T-cell (primary cell): ENCODE data around the gene P4HB. TPM values are rescaled to one million over a fixed set of nuclear protein-coding genes. Genes with fewer than 3 reads are reported as not detected.
A peak's percentile ranks its signal among the peaks of the same experiment; 100 is the strongest.

Source experiments
- ATAC-seq, 4 experiments: fragments of 200-7000 bp in 3 of 4; fragments of 150-1000 bp in 1 of 4; cut with Tn5 transposase; replicated peaks in 1 of 4; 1 replicate in 3 of 4; 2 replicates in 1 of 4; pipeline ENCODE4 v1.10.0; 2021; ENCODE audit warnings: moderate library complexity in 3 of 4, mild to moderate bottlenecking in 2 of 4, moderate number of reproducible peaks in 1 of 4
- CTCF ChIA-PET, 2 donors: fragments of 300-600 bp; sonication (Branson Sonifier 250); formaldehyde crosslinking; loops; one replicate each; lab custom pipeline; 2022; ENCODE audit warnings: antibody characterized with exemption in 2 of 2; lab: Charles Lee
- POLR2A ChIA-PET, 2 donors: fragments of 300-600 bp; sonication (Branson Sonifier 250); formaldehyde crosslinking; loops; one replicate each; lab custom pipeline; 2022; ENCODE audit warnings: antibody characterized with exemption in 2 of 2; lab: Charles Lee
- DNase-seq, 35 experiments: peaks; one replicate each; pipeline versions ENCODE4 v3.0.0 to v3.0.0-alpha.2; 2013 to 2023
- H3K27ac ChIP-seq: one replicate; pipeline ENCODE4 v1.5.1; 2013; ENCODE audit warnings: low read length
- H3K27me3 ChIP-seq, 2 experiments: replicated peaks in 1 of 2; 1 replicate in 1 of 2; 2 replicates in 1 of 2; pipeline versions ENCODE4 v1.6.1 to v1.7.0; 2013; ENCODE audit warnings: low read length in 1 of 2, mixed read lengths in 1 of 2; ENCODE audit not compliant: control insufficient read depth in 2 of 2, insufficient read depth in 2 of 2; ENCODE audit errors: extremely low read depth in 1 of 2
- H3K36me3 ChIP-seq, 2 donors: 1 replicate in 1 of 2; 2 replicates in 1 of 2; pipeline versions ENCODE4 v1.6.1 to v1.7.0; 2013; ENCODE audit warnings: low read length in 1 of 2; ENCODE audit not compliant: control insufficient read depth in 2 of 2, insufficient read depth in 1 of 2; ENCODE audit errors: extremely low read depth in 1 of 2
- H3K4me1 ChIP-seq, 2 experiments: 1 replicate in 1 of 2; 2 replicates in 1 of 2; pipeline versions ENCODE4 v1.6.1 to v1.7.0; 2013; ENCODE audit warnings: low read length in 2 of 2, mixed read lengths in 1 of 2; ENCODE audit not compliant: insufficient read depth in 2 of 2, control insufficient read depth in 1 of 2; ENCODE audit errors: extremely low read depth in 1 of 2
- H3K4me3 ChIP-seq, 2 donors: 1 replicate in 1 of 2; 2 replicates in 1 of 2; pipeline versions ENCODE4 v1.5.1 to v1.7.0; 2013; ENCODE audit warnings: mild to moderate bottlenecking in 2 of 2, low read length in 1 of 2, moderate library complexity in 1 of 2; ENCODE audit not compliant: control insufficient read depth in 1 of 2; ENCODE audit errors: extremely low read depth in 1 of 2
- H3K9me3 ChIP-seq: 2 replicates; pipeline ENCODE4 v1.7.0; 2013
- H3K27ac Mint-ChIP-seq, 2 donors: one replicate each; pipeline ENCODE4 v1.8.0; 2020 to 2021; ENCODE audit warnings: mild to moderate bottlenecking in 2 of 2, mixed read lengths in 2 of 2
- H3K27me3 Mint-ChIP-seq, 2 donors: one replicate each; pipeline ENCODE4 v1.8.0; 2021 to 2022; ENCODE audit warnings: mixed read lengths in 2 of 2
- H3K36me3 Mint-ChIP-seq: one replicate; pipeline ENCODE4 v1.8.0; 2021; ENCODE audit warnings: mixed read lengths
- H3K4me1 Mint-ChIP-seq, 3 donors: one replicate each; pipeline ENCODE4 v1.8.0; 2020 to 2022; ENCODE audit warnings: mixed read lengths in 3 of 3, mild to moderate bottlenecking in 1 of 3
- H3K4me3 Mint-ChIP-seq, 3 donors: one replicate each; pipeline ENCODE4 v1.8.0; 2020 to 2022; ENCODE audit warnings: mild to moderate bottlenecking in 3 of 3, mixed read lengths in 3 of 3, moderate library complexity in 3 of 3
- H3K9me3 Mint-ChIP-seq, 3 donors: one replicate each; pipeline ENCODE4 v1.8.0; 2020 to 2022; ENCODE audit warnings: mixed read lengths in 3 of 3
- WGBS: methylation state at CpG from one replicate; pipeline ENCODE4 v1.1.5; 2013; ENCODE audit warnings: missing lambda C conversion rate; ENCODE audit not compliant: insufficient coverage; 5-methylcytosine and 5-hydroxymethylcytosine counted together
- total RNA-seq, 35 experiments: library from RNA in 6 of 35; stranded (reverse) in 6 of 35; fragments of 120-200 nt in 1 of 35; gene quantifications; one replicate each; pipeline versions ENCODE4 v1.2.1 to v1.2.4 and lab custom pipeline; 2013 to 2026

Gene P4HB
- total RNA-seq, 5 donors from 2014 or later (not counting 1 experiment from before 2014, with no cell fraction given) = 228 to 324 (median 269) TPM

DNA sequence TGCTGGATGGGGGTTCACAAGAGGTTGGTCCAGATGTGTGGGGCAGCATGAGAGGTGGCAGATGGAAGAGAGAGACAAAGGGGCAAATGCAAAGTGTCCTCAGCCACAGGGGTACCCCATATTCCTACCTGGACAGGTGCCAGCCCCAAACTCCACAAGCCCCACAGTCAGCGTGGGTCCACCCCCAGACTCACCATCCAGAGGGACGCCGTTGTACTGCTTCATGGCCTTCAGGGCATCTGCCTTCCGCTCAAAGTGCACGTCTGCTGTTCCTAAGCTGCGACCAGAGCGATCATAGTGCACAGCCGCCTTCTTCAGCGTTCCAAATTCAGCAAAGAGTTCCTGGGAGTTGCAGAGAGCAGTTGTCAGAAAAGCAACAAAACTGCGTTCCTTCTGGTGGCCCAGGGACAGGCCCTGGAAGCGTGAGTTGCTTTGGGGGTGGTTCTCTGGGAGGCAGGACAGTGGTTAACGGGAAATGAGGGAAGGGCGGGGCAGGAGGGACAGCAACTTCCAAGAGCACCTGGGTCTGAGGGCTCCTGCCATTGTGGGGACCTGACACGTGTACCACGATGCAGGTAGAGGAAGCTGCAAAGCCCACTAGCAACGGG lies 28.8 kb upstream of the P4HB start:
- Mint-ChIP-seq H3K27ac (peak overlapping the region; percentile 58 to 61), H3K4me3 (peak overlapping the region; percentile 66 to 91 (median 80)), H3K9me3 (no peaks in the 10 kb centered on the region), H3K27me3 (no peaks in the 10 kb centered on the region), H3K36me3 (peaks cover 30% of the 10 kb centered on the region), H3K4me1 (peaks cover 17 to 35% (median 24%) of the 10 kb centered on the region in 3 donors)
- ChIA-PET POLR2A (no interaction called here), CTCF (no interaction called here)
- no peaks in the 10 kb centered on the region for H3K9me3 ChIP-seq
- H3K36me3 ChIP-seq = peaks cover 7 to 56% of the 10 kb centered on the region in 2 donors
- 98% methylated on average over 10 of the region's 16 CpGs for WGBS
- no peak overlapping the region for H3K4me3 ChIP-seq
- H3K4me1 ChIP-seq = peaks cover 10 to 36% of the 10 kb centered on the region in 2 experiments
- DNase-seq = no peak
- no peak overlapping the region for H3K27ac ChIP-seq
- no peaks in the 10 kb centered on the region for H3K27me3 ChIP-seq
- ATAC-seq = no peak

DNA sequence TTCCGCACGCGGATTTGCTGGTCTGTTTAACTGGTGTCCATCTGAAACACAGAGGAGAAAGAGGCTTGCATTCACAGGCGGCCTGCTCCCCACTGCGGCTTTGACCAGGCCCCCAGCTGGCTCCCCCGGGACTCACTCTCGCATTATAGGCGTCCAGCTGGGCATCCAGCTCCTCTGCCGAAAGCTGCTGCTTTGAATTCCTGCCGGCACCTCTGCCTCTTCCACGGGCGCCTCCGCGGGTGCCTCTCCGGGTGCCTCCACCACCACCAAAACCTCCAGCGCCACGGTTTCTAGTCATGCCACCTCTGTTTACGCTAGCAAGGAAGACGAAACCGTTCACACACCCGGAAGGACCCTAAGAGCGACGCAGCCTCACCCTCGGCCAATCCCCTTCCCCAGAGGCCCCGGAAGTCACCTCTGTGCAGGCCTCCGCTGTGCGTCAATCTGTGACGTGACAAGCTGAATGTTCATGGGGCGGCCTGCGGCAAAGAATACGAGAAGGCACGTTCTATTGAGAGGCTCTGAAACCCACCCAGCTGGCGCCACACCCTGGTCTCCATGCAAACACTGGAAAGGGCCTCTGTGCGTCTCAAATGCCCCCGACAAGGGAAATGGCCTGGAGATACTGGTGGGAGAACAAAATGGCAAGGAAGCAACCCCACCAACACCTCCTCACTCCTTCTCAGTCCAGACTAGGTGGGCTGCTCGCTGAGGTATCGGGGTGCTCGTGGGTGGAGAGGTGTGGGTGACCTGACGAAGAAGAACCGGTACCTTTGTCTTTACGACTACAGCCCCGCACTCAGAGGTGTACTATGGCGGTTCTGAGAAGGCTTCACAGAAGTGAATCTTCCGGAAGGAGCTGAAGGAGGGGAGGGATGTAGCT lies 28.0 kb upstream of the P4HB start:
- H3K36me3 Mint-ChIP-seq = peaks cover 30% of the 10 kb centered on the region
- no peak overlapping the region for H3K4me3 ChIP-seq
- H3K4me1 ChIP-seq = peaks cover 10 to 36% of the 10 kb centered on the region in 2 experiments
- H3K9me3 ChIP-seq = no peaks in the 10 kb centered on the region
- CTCF ChIA-PET = no interaction called here
- peak overlapping the region; percentile 65 to 91 (median 80) for H3K4me3 Mint-ChIP-seq
- H3K27ac Mint-ChIP-seq = peak overlapping the region in 1 of 2 donors; percentile 61
- DNase-seq (no peak), ATAC-seq (no peak)
- no peaks in the 10 kb centered on the region for H3K27me3 ChIP-seq
- no peak overlapping the region for H3K27ac ChIP-seq
- H3K9me3 Mint-ChIP-seq = no peaks in the 10 kb centered on the region
- POLR2A ChIA-PET = no interaction called here
- 97% methylated on average over 39 of the region's 44 CpGs for WGBS
- peaks cover 7 to 55% of the 10 kb centered on the region in 2 donors for H3K36me3 ChIP-seq
- H3K4me1 Mint-ChIP-seq = peaks cover 17 to 35% (median 22%) of the 10 kb centered on the region in 3 donors
- no peaks in the 10 kb centered on the region for H3K27me3 Mint-ChIP-seq

DNA sequence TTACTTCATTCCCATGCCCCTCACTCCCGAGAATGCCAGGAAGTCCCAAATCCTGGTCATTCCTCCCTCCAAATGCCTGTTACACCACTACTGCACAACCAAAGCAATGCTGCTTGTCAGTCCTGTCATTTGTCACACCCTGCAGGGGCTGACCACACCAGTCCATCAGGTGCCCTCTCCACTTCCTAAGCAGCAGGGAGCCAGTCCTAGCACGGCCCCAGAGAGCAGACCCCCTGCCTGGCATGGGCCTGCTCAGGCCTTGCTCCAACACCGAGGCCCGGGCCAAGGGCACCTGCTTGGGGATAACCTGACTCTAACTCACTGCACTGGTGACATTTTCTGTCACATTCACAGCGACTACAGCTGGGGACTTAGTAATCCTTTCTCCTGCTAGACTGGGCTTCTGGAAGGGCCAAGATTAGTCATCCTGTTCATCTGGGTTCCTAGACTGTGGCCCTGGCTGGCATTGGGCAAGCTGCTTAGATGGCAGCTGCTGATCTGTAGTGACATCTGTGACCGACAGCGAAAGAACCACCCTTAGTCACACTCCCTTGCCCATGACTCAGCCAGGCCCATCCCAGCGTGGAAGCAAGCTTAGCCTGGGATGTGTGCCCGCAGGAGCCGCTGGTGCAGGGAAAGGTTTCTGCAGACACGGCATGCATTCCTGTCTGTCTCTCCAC lies 25.7 kb upstream of the P4HB start:
- DNase-seq = no peak
- peaks cover 36% of the 10 kb centered on the region for H3K36me3 Mint-ChIP-seq
- peaks cover 17 to 27% (median 20%) of the 10 kb centered on the region in 3 donors for H3K4me1 Mint-ChIP-seq
- CTCF ChIA-PET = no interaction called here
- H3K9me3 Mint-ChIP-seq = no peaks in the 10 kb centered on the region
- no peak overlapping the region for H3K4me3 ChIP-seq
- no peaks in the 10 kb centered on the region for H3K9me3 ChIP-seq
- POLR2A ChIA-PET = no interaction called here
- peaks cover 10 to 26% of the 10 kb centered on the region in 2 experiments for H3K4me1 ChIP-seq
- 90% methylated on average over 7 of the region's 11 CpGs for WGBS
- H3K27me3 ChIP-seq = no peaks in the 10 kb centered on the region
- H3K36me3 ChIP-seq = peaks cover 7 to 61% of the 10 kb centered on the region in 2 donors
- no peaks in the 10 kb centered on the region for H3K27me3 Mint-ChIP-seq
- no peak for ATAC-seq
- H3K27ac ChIP-seq = no peak overlapping the region
- no peak overlapping the region for H3K27ac Mint-ChIP-seq
- no peak overlapping the region for H3K4me3 Mint-ChIP-seq

DNA sequence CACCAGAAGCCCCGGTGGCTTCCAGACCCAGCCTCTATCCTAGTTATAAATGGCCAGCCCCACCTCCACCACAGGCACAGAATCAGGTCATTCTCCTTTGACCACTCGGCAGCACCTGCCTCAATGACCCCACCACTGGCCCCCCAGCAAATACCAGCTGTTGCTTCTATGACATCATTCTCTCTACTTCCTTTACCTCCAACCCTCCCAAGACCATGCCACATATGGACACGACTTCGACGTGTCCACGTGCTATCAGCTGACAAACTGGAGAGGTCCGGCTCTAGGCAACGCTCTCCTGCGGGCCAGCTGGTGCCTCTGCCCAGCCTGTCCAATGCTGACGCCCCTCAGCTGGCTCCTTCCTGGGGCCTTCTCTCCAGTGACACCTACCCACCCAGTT lies 25.1 kb upstream of the P4HB start:
- Histone ChIP-seq H3K27ac (no peak overlapping the region), H3K36me3 (peaks cover 7 to 61% of the 10 kb centered on the region in 2 donors), H3K4me3 (no peak overlapping the region), H3K4me1 (peaks cover 7 to 21% of the 10 kb centered on the region in 2 experiments), H3K27me3 (no peaks in the 10 kb centered on the region), H3K9me3 (no peaks in the 10 kb centered on the region)
- peaks cover 36% of the 10 kb centered on the region for H3K36me3 Mint-ChIP-seq
- DNase-seq (no peak), ATAC-seq (no peak)
- CTCF ChIA-PET = no interaction called here
- no peaks in the 10 kb centered on the region for H3K9me3 Mint-ChIP-seq
- H3K4me3 Mint-ChIP-seq = no peak overlapping the region
- POLR2A ChIA-PET = no interaction called here
- H3K27ac Mint-ChIP-seq = peak overlapping the region; percentile 13 to 52
- H3K27me3 Mint-ChIP-seq = no peaks in the 10 kb centered on the region
- peaks cover 17 to 23% (median 18%) of the 10 kb centered on the region in 3 donors for H3K4me1 Mint-ChIP-seq
- over 99% methylated on average over 10 of the region's 10 CpGs for WGBS

DNA sequence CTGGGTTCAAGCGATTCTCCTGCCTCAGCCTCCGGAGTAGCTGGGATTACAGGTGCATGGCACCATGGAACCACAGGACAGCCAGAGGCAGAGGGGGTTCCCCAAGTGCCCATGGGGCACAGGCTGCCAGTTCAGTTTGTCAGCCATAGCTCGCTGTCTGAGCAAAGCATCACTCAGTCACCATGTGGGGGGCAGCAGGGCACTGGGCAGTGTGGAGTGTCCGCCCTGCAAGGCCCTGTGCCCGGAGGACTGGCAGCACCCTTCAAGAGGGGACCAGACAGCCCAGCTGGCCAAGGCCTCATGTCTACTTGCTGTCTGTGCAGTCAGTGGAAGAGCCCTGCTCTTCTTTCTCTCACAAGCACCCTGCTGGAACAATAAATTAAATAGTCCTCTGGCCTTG lies 24.6 kb upstream of the P4HB start:
- Histone ChIP-seq H3K36me3 (peaks cover 7 to 61% of the 10 kb centered on the region in 2 donors), H3K27ac (no peak overlapping the region), H3K27me3 (no peaks in the 10 kb centered on the region), H3K4me1 (peaks cover 3 to 16% of the 10 kb centered on the region in 2 experiments), H3K9me3 (no peaks in the 10 kb centered on the region), H3K4me3 (no peak overlapping the region)
- H3K27me3 Mint-ChIP-seq = no peaks in the 10 kb centered on the region
- H3K36me3 Mint-ChIP-seq = peaks cover 36% of the 10 kb centered on the region
- DNase-seq (no peak), ATAC-seq (peak in 1 of 4 experiments; percentile 26)
- H3K4me3 Mint-ChIP-seq = no peak overlapping the region
- 100% methylated on average over 4 of the region's 5 CpGs for WGBS
- H3K9me3 Mint-ChIP-seq = no peaks in the 10 kb centered on the region
- no peak overlapping the region for H3K27ac Mint-ChIP-seq
- H3K4me1 Mint-ChIP-seq = peaks cover 13 to 18% (median 17%) of the 10 kb centered on the region in 3 donors
- POLR2A ChIA-PET = no interaction called here
- CTCF ChIA-PET = interaction anchor here in 1 of 2 donors (0.6 kb wide), 1 partner anchor 208 kb away, joined by 3 read pairs; no protein-coding TSS in a partner anchor

DNA sequence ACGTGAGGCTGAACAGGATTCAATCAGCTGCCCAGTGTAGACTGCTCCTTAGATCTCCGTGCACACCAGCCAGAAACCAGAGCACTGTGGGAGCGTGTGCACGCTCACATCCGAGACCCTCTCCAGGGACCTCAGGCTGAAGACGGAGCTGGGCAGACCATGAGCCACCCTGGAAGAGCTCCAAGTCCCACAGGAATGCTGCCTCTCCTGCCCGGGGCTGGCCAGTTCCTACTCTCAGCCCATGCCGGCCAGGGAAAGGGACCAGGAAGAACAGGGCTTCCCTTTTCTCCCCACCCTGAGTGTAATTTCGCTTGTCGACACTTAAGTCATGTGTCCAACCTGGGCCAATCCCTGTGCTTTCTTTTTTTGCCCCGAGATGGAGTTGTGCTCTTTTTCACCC lies 24.2 kb upstream of the P4HB start:
- ATAC-seq (peak in 2 of 4 experiments; percentile 13 to 25), DNase-seq (no peak)
- 95% methylated on average over 11 of the region's 11 CpGs for WGBS
- Mint-ChIP-seq H3K4me3 (no peak overlapping the region), H3K27ac (no peak overlapping the region), H3K36me3 (peaks cover 39% of the 10 kb centered on the region), H3K9me3 (no peaks in the 10 kb centered on the region), H3K27me3 (no peaks in the 10 kb centered on the region), H3K4me1 (peaks cover 10 to 17% (median 16%) of the 10 kb centered on the region in 3 donors)
- no peak overlapping the region for H3K4me3 ChIP-seq
- CTCF ChIA-PET = interaction anchor here in 1 of 2 donors (0.6 kb wide), 1 partner anchor 208 kb away, joined by 3 read pairs; no protein-coding TSS in a partner anchor
- no peaks in the 10 kb centered on the region for H3K9me3 ChIP-seq
- H3K27me3 ChIP-seq = no peaks in the 10 kb centered on the region
- H3K36me3 ChIP-seq = peaks cover 7 to 58% of the 10 kb centered on the region in 2 donors
- POLR2A ChIA-PET = no interaction called here
- no peak overlapping the region for H3K27ac ChIP-seq
- peaks cover 0 to 12% of the 10 kb centered on the region in 2 experiments for H3K4me1 ChIP-seq
